ENCODE measurements around the gene TMEM98. TPM values are rescaled to one million over a fixed set of nuclear protein-coding genes. Genes with fewer than 3 reads are reported as not detected.

TMEM98 gene
- polyA plus RNA-seq, 1 donor (not counting 4 experiments of a cell fraction or from before 2014, with no cell fraction given), result 66.8 TPM

DNA sequence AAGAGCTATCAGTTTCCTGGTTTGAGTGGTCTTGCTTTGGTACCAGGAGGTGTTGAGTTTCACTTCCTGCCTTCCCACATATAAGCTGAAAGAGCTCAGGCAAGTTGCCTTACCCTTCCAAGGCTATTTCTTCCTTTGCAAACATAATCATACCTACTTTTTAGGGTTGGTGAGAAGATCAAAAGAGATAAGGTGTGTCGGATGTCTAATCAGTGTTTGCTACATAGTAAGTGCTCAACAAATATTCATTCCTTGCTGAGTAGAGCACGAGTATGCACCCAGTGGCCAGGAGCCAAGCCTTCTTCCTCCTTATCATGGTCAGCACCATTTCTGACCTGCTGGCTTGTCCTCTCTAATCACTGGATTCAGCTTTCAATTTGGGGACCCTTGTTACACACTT is 12.7 kb upstream of the TMEM98 start:
- no peak overlapping the region for H3K4me3 ChIP-seq (ENCODE audit: control insufficient read depth in 2 of 3, extremely low read depth in 1 of 3, insufficient read depth in 2 of 3, low read depth in 1 of 3, low read length in 3 of 3)
- H4K20me1 ChIP-seq (ENCODE audit: control insufficient read depth, extremely low read depth, insufficient read depth, low read length), result no peaks in the 10 kb centered on the region
- H3K4me1 ChIP-seq (ENCODE audit: control insufficient read depth, extremely low read depth, insufficient read depth, low read length), result peaks cover 3% of the 10 kb centered on the region
- DNase-seq (ENCODE audit: low read depth, low spot score) (no peak), FAIRE-seq (no peak)
- H3K9me3 ChIP-seq (ENCODE audit: control insufficient read depth, low read depth, low read length), result no peaks in the 10 kb centered on the region
- H3K27ac ChIP-seq (ENCODE audit: control insufficient read depth, insufficient read depth, low read length), result no peak overlapping the region
- no peaks in the 10 kb centered on the region for H3K36me3 ChIP-seq (ENCODE audit: control insufficient read depth in 2 of 2, extremely low read depth in 1 of 2, insufficient read depth in 2 of 2, low read length in 2 of 2)
- dilution Hi-C loops (cut with MboI; ENCODE audit: extremely low pct_ligation_motif_present, low sequenced_read_pairs), result loop anchor here (25.0 kb wide), 1 partner anchor 128 kb away; no protein-coding TSS in a partner anchor
- no peak overlapping the region for H3K4me2 ChIP-seq (ENCODE audit: control insufficient read depth, extremely low read depth, insufficient read depth, low read depth, low read length)
- no peaks in the 10 kb centered on the region for H3K79me2 ChIP-seq (ENCODE audit: control insufficient read depth, insufficient read depth, low read length)
- TF ChIP-seq EZH2 (IDR thresholded peaks at IDR 0.05; ENCODE audit: low read length), result no peak
- TF ChIP-seq, protein P1, sequence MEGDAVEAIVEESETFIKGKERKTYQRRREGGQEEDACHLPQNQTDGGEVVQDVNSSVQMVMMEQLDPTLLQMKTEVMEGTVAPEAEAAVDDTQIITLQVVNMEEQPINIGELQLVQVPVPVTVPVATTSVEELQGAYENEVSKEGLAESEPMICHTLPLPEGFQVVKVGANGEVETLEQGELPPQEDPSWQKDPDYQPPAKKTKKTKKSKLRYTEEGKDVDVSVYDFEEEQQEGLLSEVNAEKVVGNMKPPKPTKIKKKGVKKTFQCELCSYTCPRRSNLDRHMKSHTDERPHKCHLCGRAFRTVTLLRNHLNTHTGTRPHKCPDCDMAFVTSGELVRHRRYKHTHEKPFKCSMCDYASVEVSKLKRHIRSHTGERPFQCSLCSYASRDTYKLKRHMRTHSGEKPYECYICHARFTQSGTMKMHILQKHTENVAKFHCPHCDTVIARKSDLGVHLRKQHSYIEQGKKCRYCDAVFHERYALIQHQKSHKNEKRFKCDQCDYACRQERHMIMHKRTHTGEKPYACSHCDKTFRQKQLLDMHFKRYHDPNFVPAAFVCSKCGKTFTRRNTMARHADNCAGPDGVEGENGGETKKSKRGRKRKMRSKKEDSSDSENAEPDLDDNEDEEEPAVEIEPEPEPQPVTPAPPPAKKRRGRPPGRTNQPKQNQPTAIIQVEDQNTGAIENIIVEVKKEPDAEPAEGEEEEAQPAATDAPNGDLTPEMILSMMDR (optimal IDR thresholded peaks at IDR 0.05 in 1 of 3, IDR thresholded peaks at IDR 0.05 in 1 of 3, conservative IDR thresholded peaks at IDR 0.05 in 1 of 3; ENCODE audit: extremely low read depth in 1 of 3, insufficient read depth in 2 of 3, low read length in 3 of 3), result no peak
- H2AFZ ChIP-seq (ENCODE audit: control insufficient read depth, low read length), result no peak overlapping the region
- no peaks in the 10 kb centered on the region for H3K9me1 ChIP-seq (ENCODE audit: control insufficient read depth, extremely low read depth, insufficient read depth, low read length)
- H3K9ac ChIP-seq (ENCODE audit: control insufficient read depth, extremely low read depth, insufficient read depth, low read length), result no peak overlapping the region
- H3K27me3 ChIP-seq (ENCODE audit: control insufficient read depth, extremely low read depth, insufficient read depth, low read length), result no peaks in the 10 kb centered on the region

DNA sequence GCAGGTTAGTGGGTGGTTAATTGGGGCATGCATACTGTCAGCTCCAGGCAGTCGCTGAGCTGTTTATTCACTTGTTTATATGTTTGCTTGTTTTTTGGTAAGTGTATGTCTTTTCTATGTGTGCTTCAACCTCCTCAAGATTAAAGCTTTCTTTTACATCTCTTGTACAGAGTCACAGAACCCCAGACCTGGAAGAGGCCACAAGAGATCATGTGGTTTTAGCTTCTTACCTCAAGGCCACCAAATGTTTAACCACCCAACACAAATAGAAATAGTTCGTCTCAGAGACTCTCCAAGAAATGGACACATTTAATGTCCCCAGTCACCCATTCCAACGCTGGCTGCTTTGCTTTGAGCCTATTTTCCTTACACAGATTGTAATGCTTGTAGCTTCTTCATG is 11.8 kb upstream of the TMEM98 start:
- Histone ChIP-seq H3K4me2 (ENCODE audit: control insufficient read depth, extremely low read depth, insufficient read depth, low read depth, low read length) (no peak overlapping the region), H3K9me1 (ENCODE audit: control insufficient read depth, extremely low read depth, insufficient read depth, low read length) (no peaks in the 10 kb centered on the region), H3K4me1 (ENCODE audit: control insufficient read depth, extremely low read depth, insufficient read depth, low read length) (peaks cover 3% of the 10 kb centered on the region), H3K9me3 (ENCODE audit: control insufficient read depth, low read depth, low read length) (no peaks in the 10 kb centered on the region), H4K20me1 (ENCODE audit: control insufficient read depth, extremely low read depth, insufficient read depth, low read length) (no peaks in the 10 kb centered on the region), H3K27ac (ENCODE audit: control insufficient read depth, insufficient read depth, low read length) (no peak overlapping the region), H3K27me3 (ENCODE audit: control insufficient read depth, extremely low read depth, insufficient read depth, low read length) (no peaks in the 10 kb centered on the region), H3K4me3 (ENCODE audit: control insufficient read depth in 2 of 3, extremely low read depth in 1 of 3, insufficient read depth in 2 of 3, low read depth in 1 of 3, low read length in 3 of 3) (no peak overlapping the region), H3K79me2 (ENCODE audit: control insufficient read depth, insufficient read depth, low read length) (no peaks in the 10 kb centered on the region), H2AFZ (ENCODE audit: control insufficient read depth, low read length) (no peak overlapping the region), H3K9ac (ENCODE audit: control insufficient read depth, extremely low read depth, insufficient read depth, low read length) (no peak overlapping the region), H3K36me3 (ENCODE audit: control insufficient read depth in 2 of 2, extremely low read depth in 1 of 2, insufficient read depth in 2 of 2, low read length in 2 of 2) (no peaks in the 10 kb centered on the region)
- dilution Hi-C loops (cut with MboI; ENCODE audit: extremely low pct_ligation_motif_present, low sequenced_read_pairs), result loop anchor here (25.0 kb wide), 1 partner anchor 129 kb away; no protein-coding TSS in a partner anchor
- no peak for DNase-seq (ENCODE audit: low read depth, low spot score)
- TF ChIP-seq, protein P1 (optimal IDR thresholded peaks at IDR 0.05 in 1 of 3, IDR thresholded peaks at IDR 0.05 in 1 of 3, conservative IDR thresholded peaks at IDR 0.05 in 1 of 3; ENCODE audit: extremely low read depth in 1 of 3, insufficient read depth in 2 of 3, low read length in 3 of 3), result no peak
- no peak for TF ChIP-seq EZH2 (IDR thresholded peaks at IDR 0.05; ENCODE audit: low read length)
- no peak for FAIRE-seq
